GM19023 (cell line): Measurements from ENCODE around the gene GTF2F2.

Experiments
- ATAC-seq: cut with Tn5 transposase; IDR thresholded peaks from one replicate; pipeline ENCODE4 v1.9.1; 2021; ENCODE audit warnings: mild to moderate bottlenecking, moderate library complexity; ENCODE audit not compliant: unreplicated experiment

The GTF2F2 gene

GRCh38 chr13:45209229-45209628 lies 88.9 kb downstream of the GTF2F2 start:
- ATAC-seq, result no peak

GRCh38 chr13:45215392-45216077 lies 95.2 kb downstream of the GTF2F2 start:
- no peak for ATAC-seq

- no peak for ATAC-seq
These were observed 95.9 kb downstream of the GTF2F2 start for GRCh38 chr13:45216193-45216592.

- ATAC-seq, result no peak
These were observed 98.4 kb downstream of the GTF2F2 start for GRCh38 chr13:45218689-45219088.

- no peak for ATAC-seq
These were observed 99.0 kb downstream of the GTF2F2 start for GRCh38 chr13:45219123-45219891.

GRCh38 chr13:45219938-45220375 lies 99.6 kb downstream of the GTF2F2 start:
- no peak for ATAC-seq

GRCh38 chr13:45220403-45220802 lies 100.1 kb downstream of the GTF2F2 start:
- no peak for ATAC-seq

GRCh38 chr13:45222516-45222915 lies 102.2 kb downstream of the GTF2F2 start:
- ATAC-seq, result no peak

- ATAC-seq, result no peak
These were observed 102.6 kb downstream of the GTF2F2 start for GRCh38 chr13:45222919-45223318.

- ATAC-seq, result no peak
These were observed 103.9 kb downstream of the GTF2F2 start for GRCh38 chr13:45224176-45224575.

GRCh38 chr13:45225370-45225769 lies 105.1 kb downstream of the GTF2F2 start:
- ATAC-seq, result no peak

GRCh38 chr13:45226024-45226423 lies 105.7 kb downstream of the GTF2F2 start:
- no peak for ATAC-seq

GRCh38 chr13:45228002-45228401 lies 107.7 kb downstream of the GTF2F2 start:
- ATAC-seq, result no peak

GRCh38 chr13:45229172-45229571 lies 108.9 kb downstream of the GTF2F2 start:
- no peak for ATAC-seq

GRCh38 chr13:45231305-45231704 lies 111.0 kb downstream of the GTF2F2 start:
- no peak for ATAC-seq

- no peak for ATAC-seq
These were observed 111.4 kb downstream of the GTF2F2 start for GRCh38 chr13:45231722-45232121.

GRCh38 chr13:45232591-45232990 lies 112.3 kb downstream of the GTF2F2 start:
- ATAC-seq, result no peak

GRCh38 chr13:45238945-45239795 lies 118.9 kb downstream of the GTF2F2 start:
- no peak for ATAC-seq

- no peak for ATAC-seq
These were observed 119.8 kb downstream of the GTF2F2 start for GRCh38 chr13:45240143-45240542.

GRCh38 chr13:45242070-45242469 lies 121.8 kb downstream of the GTF2F2 start:
- ATAC-seq, result no peak

GRCh38 chr13:45242524-45242923 lies 122.2 kb downstream of the GTF2F2 start:
- no peak for ATAC-seq
